Ovary (tissue), 3 donors: ENCODE data around the gene COG5.

Experiments
- CTCF ChIP-seq, 3 donors: fragments of 450-650 bp in 2 of 3; fragments of 200-600 bp in 1 of 3; IDR thresholded peaks; one replicate each; pipeline versions ENCODE4 v1.5.1 to v1.8.0; 2016 to 2022; ENCODE audit warnings: antibody characterized with exemption in 3 of 3, mild to moderate bottlenecking in 1 of 3
- EP300 ChIP-seq: sonication (generic); formaldehyde crosslinking; IDR thresholded peaks from one replicate; pipeline ENCODE4 v1.6.1; 2017; ENCODE audit warnings: antibody characterized with exemption
- POLR2A ChIP-seq: fragments of 450-650 bp; IDR thresholded peaks from one replicate; pipeline ENCODE4 v1.6.1; 2017; ENCODE audit warnings: antibody characterized with exemption, mild to moderate bottlenecking, moderate library complexity
- donor health status: DM: no; HTN: no; CAD: no.

- TF ChIP-seq CTCF (IDR thresholded peaks at IDR 0.05) (no peak), EP300 (no peak), POLR2A (no peak)
These were observed 295.1 kb downstream of the COG5 start for GRCh38 chr7:107268594-107268993.
